ENCODE measurements around the gene TMX4.
A peak's percentile ranks its signal among the peaks of the same experiment; 100 is the strongest.

Gene TMX4

GRCh38 chr20:8019246-8019997 lies at the start of gene TMX4:
Gene TMX4, minus strand, starts transcription at chr20:8019761. Its CDS starts 148 bp downstream, at chr20:8019613.
- in situ Hi-C loops (cut with HindIII; ENCODE audit: low pct_unique_long_range_greater_than_20kb, low sequenced_read_pairs): no loop called here
- DNase-seq (ENCODE audit: low read depth in 1 of 2, low spot score in 1 of 2): peak; percentile 87 to 91

GRCh38 chr20:8067082-8067481 lies 47.5 kb upstream of the TMX4 start:
- peak in 1 of 2 experiments; percentile 5 for DNase-seq (ENCODE audit: low read depth in 1 of 2, low spot score in 1 of 2)
- in situ Hi-C loops (cut with HindIII; ENCODE audit: low pct_unique_long_range_greater_than_20kb, low sequenced_read_pairs): no loop called here
- no peak for TF ChIP-seq JUND (IDR thresholded peaks at IDR 0.05; ENCODE audit: low read depth)

More at GRCh38 chr20:8019246-8019997, at the start of gene TMX4:
- TF ChIP-seq JUND (IDR thresholded peaks at IDR 0.05; ENCODE audit: low read depth): no peak

GRCh38 chr20:8066662-8067061 lies 47.1 kb upstream of the TMX4 start:
- no peak for TF ChIP-seq JUND (IDR thresholded peaks at IDR 0.05; ENCODE audit: low read depth)
- DNase-seq (ENCODE audit: low read depth in 1 of 2, low spot score in 1 of 2): no peak
- in situ Hi-C loops (cut with HindIII; ENCODE audit: low pct_unique_long_range_greater_than_20kb, low sequenced_read_pairs): no loop called here

- no peak for TF ChIP-seq JUND (IDR thresholded peaks at IDR 0.05; ENCODE audit: low read depth)
- in situ Hi-C loops (cut with HindIII; ENCODE audit: low pct_unique_long_range_greater_than_20kb, low sequenced_read_pairs): no loop called here
- no peak for DNase-seq (ENCODE audit: low read depth in 1 of 2, low spot score in 1 of 2)
Measured at GRCh38 chr20:8065691-8066090, 46.1 kb upstream of the TMX4 start.

- TF ChIP-seq JUND (IDR thresholded peaks at IDR 0.05; ENCODE audit: low read depth): no peak
- in situ Hi-C loops (cut with HindIII; ENCODE audit: low pct_unique_long_range_greater_than_20kb, low sequenced_read_pairs): no loop called here
- DNase-seq (ENCODE audit: low read depth in 1 of 2, low spot score in 1 of 2): no peak
Measured at GRCh38 chr20:8062756-8063155, 43.2 kb upstream of the TMX4 start.

GRCh38 chr20:8061861-8062518 lies 42.4 kb upstream of the TMX4 start:
- no peak for DNase-seq (ENCODE audit: low read depth in 1 of 2, low spot score in 1 of 2)
- in situ Hi-C loops (cut with HindIII; ENCODE audit: low pct_unique_long_range_greater_than_20kb, low sequenced_read_pairs): no loop called here
- no peak for TF ChIP-seq JUND (IDR thresholded peaks at IDR 0.05; ENCODE audit: low read depth)

GRCh38 chr20:8060977-8061376 lies 41.4 kb upstream of the TMX4 start:
- in situ Hi-C loops (cut with HindIII; ENCODE audit: low pct_unique_long_range_greater_than_20kb, low sequenced_read_pairs): no loop called here
- no peak for TF ChIP-seq JUND (IDR thresholded peaks at IDR 0.05; ENCODE audit: low read depth)
- no peak for DNase-seq (ENCODE audit: low read depth in 1 of 2, low spot score in 1 of 2)

GRCh38 chr20:8057871-8058270 lies 38.3 kb upstream of the TMX4 start:
- in situ Hi-C loops (cut with HindIII; ENCODE audit: low pct_unique_long_range_greater_than_20kb, low sequenced_read_pairs): no loop called here
- no peak for TF ChIP-seq JUND (IDR thresholded peaks at IDR 0.05; ENCODE audit: low read depth)
- no peak for DNase-seq (ENCODE audit: low read depth in 1 of 2, low spot score in 1 of 2)

- DNase-seq (ENCODE audit: low read depth in 1 of 2, low spot score in 1 of 2): no peak
- in situ Hi-C loops (cut with HindIII; ENCODE audit: low pct_unique_long_range_greater_than_20kb, low sequenced_read_pairs): no loop called here
- TF ChIP-seq JUND (IDR thresholded peaks at IDR 0.05; ENCODE audit: low read depth): no peak
Measured at GRCh38 chr20:8055096-8055495, 35.5 kb upstream of the TMX4 start.

- in situ Hi-C loops (cut with HindIII; ENCODE audit: low pct_unique_long_range_greater_than_20kb, low sequenced_read_pairs): no loop called here
- TF ChIP-seq JUND (IDR thresholded peaks at IDR 0.05; ENCODE audit: low read depth): no peak
- no peak for DNase-seq (ENCODE audit: low read depth in 1 of 2, low spot score in 1 of 2)
Measured at GRCh38 chr20:8050157-8050837, 30.7 kb upstream of the TMX4 start.

GRCh38 chr20:8049310-8049709 lies 29.7 kb upstream of the TMX4 start:
- DNase-seq (ENCODE audit: low read depth in 1 of 2, low spot score in 1 of 2): no peak
- in situ Hi-C loops (cut with HindIII; ENCODE audit: low pct_unique_long_range_greater_than_20kb, low sequenced_read_pairs): no loop called here
- TF ChIP-seq JUND (IDR thresholded peaks at IDR 0.05; ENCODE audit: low read depth): no peak

- TF ChIP-seq JUND (IDR thresholded peaks at IDR 0.05; ENCODE audit: low read depth): no peak
- in situ Hi-C loops (cut with HindIII; ENCODE audit: low pct_unique_long_range_greater_than_20kb, low sequenced_read_pairs): no loop called here
- no peak for DNase-seq (ENCODE audit: low read depth in 1 of 2, low spot score in 1 of 2)
Measured at GRCh38 chr20:8045946-8046345, 26.4 kb upstream of the TMX4 start.
